HCT116 (cell line): Measurements from ENCODE around the gene ROGDI. TPM values are rescaled to one million over a fixed set of nuclear protein-coding genes. Genes with fewer than 3 reads are reported as not detected.

ENCODE experiments used
- ATAC-seq: fragments of 200-7000 bp; cut with Tn5 transposase; 2 replicates; pipeline ENCODE4 v1.9.1; 2020; ENCODE audit warnings: mild to moderate bottlenecking, moderate library complexity
- BruUV-seq: library from RNA; stranded (reverse); fragments of 400-500 nt; replicated peaks from 2 replicates; lab custom pipeline; 2021; lab: Mats Ljungman, UMichigan
- CTCF ChIA-PET: fragments of 300-600 bp; sonication (Branson Sonifier 250); formaldehyde crosslinking; loops from one replicate; lab custom pipeline; 2021; ENCODE audit warnings: antibody characterized with exemption; lab: Charles Lee
- POLR2A ChIA-PET: fragments of 300-600, 350-600 bp; sonication (Branson Sonifier 250); formaldehyde crosslinking; loops from one replicate; lab custom pipeline; 2021; ENCODE audit warnings: antibody characterized with exemption; lab: Charles Lee
- RAD21 ChIA-PET, 2 experiments: fragments of 300-600 bp; sonication (Branson Sonifier 250); formaldehyde crosslinking; loops; one replicate each; lab custom pipeline; 2023; ENCODE audit warnings: low total read pairs in 2 of 2; ENCODE audit not compliant: uncharacterized antibody in 2 of 2, unreplicated experiment in 2 of 2, low non-redundant PET in 1 of 2; lab: Charles Lee
- DNase-seq: peaks from one replicate; pipeline ENCODE4 v3.0.0-alpha.2; 2010; ENCODE audit warnings: low read depth, low spot score
- H2AFZ ChIP-seq: fragments of 200-600 bp; shearing (Covaris generic), sonication (generic); 2 replicates; pipeline ENCODE4 v1.6.1; 2017; ENCODE audit warnings: low read depth, mixed run types, mixed read lengths, antibody characterized with exemption, low read length; ENCODE audit not compliant: poor library complexity, severe bottlenecking
- H3K27ac ChIP-seq: 2 replicates; pipeline ENCODE4 v1.5.1; 2012; ENCODE audit warnings: low read depth, low read length
- H3K27me3 ChIP-seq: fragments of 200-600 bp; sonication (generic); 2 replicates; pipeline ENCODE4 v1.6.1; 2016; ENCODE audit warnings: mixed run types, low read length, mixed read lengths; ENCODE audit not compliant: insufficient read depth
- H3K36me3 ChIP-seq, 2 experiments: fragments of 200-500 bp in 1 of 2; fragments of 200-600 bp in 1 of 2; sonication (Bioruptor generic) in 1 of 2; sonication (generic) in 1 of 2; 2 replicates each; pipeline versions ENCODE4 v1.5.1 to v1.6.1; 2014 to 2016; ENCODE audit warnings: low read length in 2 of 2, inconsistent platforms in 1 of 2, mixed read lengths in 1 of 2, mixed run types in 1 of 2; ENCODE audit not compliant: insufficient read depth in 2 of 2, control insufficient read depth in 1 of 2
- H3K4me1 ChIP-seq, 2 experiments: fragments of 200-600 bp in 1 of 2; sonication (generic) in 1 of 2; 2 replicates each; pipeline versions ENCODE4 v1.5.1 to v1.6.1; 2012 to 2017; ENCODE audit warnings: low read length in 2 of 2, inconsistent platforms in 1 of 2, mild to moderate bottlenecking in 1 of 2, mixed read lengths in 1 of 2, mixed run types in 1 of 2, moderate library complexity in 1 of 2; ENCODE audit not compliant: insufficient read depth in 2 of 2, control insufficient read depth in 1 of 2
- H3K4me2 ChIP-seq: fragments of 200-600 bp; sonication (generic); 2 replicates; pipeline ENCODE4 v1.6.1; 2017; ENCODE audit warnings: mixed run types, low read length, mixed read lengths
- H3K4me3 ChIP-seq, 2 experiments: fragments of 200-600 bp in 1 of 2; sonication (generic) in 1 of 2; replicated peaks in 1 of 2; 2 replicates each; pipeline ENCODE4 v1.5.1; 2011 to 2016; ENCODE audit warnings: low read length in 2 of 2, control low read depth in 1 of 2, low read depth in 1 of 2, mild to moderate bottlenecking in 1 of 2, mixed read lengths in 1 of 2, mixed run types in 1 of 2
- H3K79me2 ChIP-seq: fragments of 200-600 bp; sonication (generic); 2 replicates; pipeline ENCODE4 v1.6.1; 2017; ENCODE audit warnings: mild to moderate bottlenecking, mixed run types, low read length, moderate library complexity, mixed read lengths; ENCODE audit not compliant: insufficient read depth
- H3K9ac ChIP-seq: fragments of 200-600 bp; sonication (generic); 2 replicates; pipeline ENCODE4 v1.6.1; 2016; ENCODE audit warnings: low read length, mixed read lengths
- H3K9me2 ChIP-seq: fragments of 200-600 bp; sonication (generic), shearing (Covaris generic); 2 replicates; pipeline ENCODE4 v1.6.1; 2017; ENCODE audit warnings: mixed run types, mild to moderate bottlenecking, moderate library complexity; ENCODE audit not compliant: insufficient read depth
- H3K9me3 ChIP-seq, 2 experiments: fragments of 200-500 bp in 1 of 2; fragments of 200-600 bp in 1 of 2; sonication (Bioruptor generic) in 1 of 2; sonication (generic) in 1 of 2; 2 replicates each; pipeline ENCODE4 v1.6.1; 2014 to 2017; ENCODE audit warnings: low read length in 2 of 2, mixed read lengths in 2 of 2, inconsistent platforms in 1 of 2, low read depth in 1 of 2, mild to moderate bottlenecking in 1 of 2, mixed run types in 1 of 2, moderate library complexity in 1 of 2; ENCODE audit not compliant: control insufficient read depth in 1 of 2, insufficient read depth in 1 of 2
- H4K20me1 ChIP-seq: fragments of 200-600 bp; sonication (generic), shearing (Covaris generic); 2 replicates; pipeline ENCODE4 v1.6.1; 2017; ENCODE audit warnings: mixed run types, mild to moderate bottlenecking, moderate library complexity; ENCODE audit not compliant: insufficient read depth
- ATF3 ChIP-seq: IDR thresholded peaks from 2 replicates; pipeline ENCODE4 v1.6.1; 2012
- EGR1 ChIP-seq: IDR thresholded peaks from 2 replicates; pipeline ENCODE4 v1.6.1; 2012; ENCODE audit warnings: low read depth
- ELF1 ChIP-seq: IDR thresholded peaks from 2 replicates; pipeline ENCODE4 v1.6.1; 2012; ENCODE audit warnings: low read depth, borderline replicate concordance
- EZH2 ChIP-seq: fragments of 200-600 bp; sonication (generic); IDR thresholded peaks from 2 replicates; pipeline ENCODE4 v1.6.1; 2017; ENCODE audit warnings: antibody characterized with exemption, mixed run types
- FOSL1 ChIP-seq: IDR thresholded peaks from 2 replicates; pipeline ENCODE4 v1.6.1; 2012; ENCODE audit warnings: low read depth
- POLR2A ChIP-seq: IDR thresholded peaks from 2 replicates; pipeline ENCODE4 v1.7.0; 2011; ENCODE audit warnings: borderline replicate concordance; ENCODE audit not compliant: insufficient read depth, insufficient read length; ENCODE audit errors: extremely low read depth
- RAD21 ChIP-seq: IDR thresholded peaks from 2 replicates; pipeline ENCODE4 v1.6.1; 2012; ENCODE audit warnings: low read depth, mild to moderate bottlenecking
- SIN3A ChIP-seq: IDR thresholded peaks from 2 replicates; pipeline ENCODE4 v1.6.1; 2012; ENCODE audit warnings: low read depth
- SP1 ChIP-seq: IDR thresholded peaks from 2 replicates; pipeline ENCODE4 v1.6.1; 2012; ENCODE audit warnings: low read depth
- TCF7L2 ChIP-seq: IDR thresholded peaks from 2 replicates; pipeline ENCODE4 v1.7.0; 2011; ENCODE audit warnings: borderline replicate concordance, inconsistent platforms; ENCODE audit not compliant: insufficient read depth, insufficient read length; ENCODE audit errors: extremely low read depth
- YY1 ChIP-seq: IDR thresholded peaks from 2 replicates; pipeline ENCODE4 v1.6.1; 2011; ENCODE audit warnings: low read length, low read depth, moderate library complexity, mild to moderate bottlenecking; ENCODE audit not compliant: insufficient replicate concordance; ENCODE audit errors: extremely low read depth
- ZBTB33 ChIP-seq: IDR thresholded peaks from 2 replicates; pipeline ENCODE4 v1.6.1; 2011; ENCODE audit warnings: mild to moderate bottlenecking, low read length, moderate library complexity; ENCODE audit not compliant: insufficient replicate concordance; ENCODE audit errors: extremely low read depth
- ZNF274 ChIP-seq: fragments of 200-500 bp; sonication (Bioruptor generic); IDR thresholded peaks from 2 replicates; pipeline ENCODE4 v1.6.1; 2014; ENCODE audit warnings: mild to moderate bottlenecking, low read depth, low read length, inconsistent platforms
- intact Hi-C: fragments of 100-400 bp; cut with micrococcal nuclease; formaldehyde crosslinking; loops from 2 replicates; pipeline ENCODE4 v1.10.0; 2022
- total RNA-seq: library from RNA; stranded (reverse); gene quantifications from one replicate; pipeline ENCODE4 v1.2.1, GENCODE V29; 2021; ENCODE audit not compliant: unreplicated experiment
- TF ChIP-seq, protein P1 (sequence below), 3 experiments: fragments of 200-600 bp in 1 of 3; sonication (generic) in 1 of 3; IDR thresholded peaks in 2 of 3; conservative IDR thresholded peaks in 1 of 3; 2 replicates each; pipeline ENCODE4 v1.5.1; 2012 to 2017; ENCODE audit warnings: low read depth in 2 of 3, low read length in 2 of 3, antibody characterized with exemption in 1 of 3, borderline replicate concordance in 1 of 3, control low read depth in 1 of 3, mild to moderate bottlenecking in 1 of 3, mixed read lengths in 1 of 3, mixed run types in 1 of 3, moderate library complexity in 1 of 3; ENCODE audit not compliant: insufficient read depth in 1 of 3
- TF ChIP-seq, protein P2 (sequence below): IDR thresholded peaks from 2 replicates; pipeline ENCODE4 v1.6.1; 2012; ENCODE audit warnings: low read depth

ROGDI gene
- total RNA-seq, 1 experiment from 2014 or later = 20.1 TPM

GRCh38 chr16:4772351-4772750 lies 30.1 kb downstream of the ROGDI start:
- CTCF ChIA-PET = no interaction called here
- no peak overlapping the region for H3K9ac ChIP-seq
- DNase-seq (no peak), ATAC-seq (no peak)
- H2AFZ ChIP-seq = no peak overlapping the region
- no TSS peak for BruUV-seq
- no peak overlapping the region for H3K27ac ChIP-seq
- POLR2A ChIA-PET = no interaction called here
- intact Hi-C loops = no loop called here
- RAD21 ChIA-PET = no interaction called here
- no peaks in the 10 kb centered on the region for H3K9me3 ChIP-seq
- H3K79me2 ChIP-seq = no peaks in the 10 kb centered on the region
- no peaks in the 10 kb centered on the region for H4K20me1 ChIP-seq
- no peak overlapping the region for H3K4me3 ChIP-seq
- H3K4me2 ChIP-seq = no peak overlapping the region
- H3K36me3 ChIP-seq = no peaks in the 10 kb centered on the region
- no peak for TF ChIP-seq RAD21
- TF ChIP-seq ZNF274 = no peak
- no peak for TF ChIP-seq FOSL1
- TF ChIP-seq, protein P1, sequence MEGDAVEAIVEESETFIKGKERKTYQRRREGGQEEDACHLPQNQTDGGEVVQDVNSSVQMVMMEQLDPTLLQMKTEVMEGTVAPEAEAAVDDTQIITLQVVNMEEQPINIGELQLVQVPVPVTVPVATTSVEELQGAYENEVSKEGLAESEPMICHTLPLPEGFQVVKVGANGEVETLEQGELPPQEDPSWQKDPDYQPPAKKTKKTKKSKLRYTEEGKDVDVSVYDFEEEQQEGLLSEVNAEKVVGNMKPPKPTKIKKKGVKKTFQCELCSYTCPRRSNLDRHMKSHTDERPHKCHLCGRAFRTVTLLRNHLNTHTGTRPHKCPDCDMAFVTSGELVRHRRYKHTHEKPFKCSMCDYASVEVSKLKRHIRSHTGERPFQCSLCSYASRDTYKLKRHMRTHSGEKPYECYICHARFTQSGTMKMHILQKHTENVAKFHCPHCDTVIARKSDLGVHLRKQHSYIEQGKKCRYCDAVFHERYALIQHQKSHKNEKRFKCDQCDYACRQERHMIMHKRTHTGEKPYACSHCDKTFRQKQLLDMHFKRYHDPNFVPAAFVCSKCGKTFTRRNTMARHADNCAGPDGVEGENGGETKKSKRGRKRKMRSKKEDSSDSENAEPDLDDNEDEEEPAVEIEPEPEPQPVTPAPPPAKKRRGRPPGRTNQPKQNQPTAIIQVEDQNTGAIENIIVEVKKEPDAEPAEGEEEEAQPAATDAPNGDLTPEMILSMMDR (IDR thresholded peaks at IDR 0.05 in 2 of 3, conservative IDR thresholded peaks at IDR 0.05 in 1 of 3; ENCODE audit: borderline replicate concordance in 1 of 3, insufficient read depth in 1 of 3, low read depth in 2 of 3, low read length in 2 of 3) = no peak
- TF ChIP-seq EZH2 = no peak
- TF ChIP-seq ATF3 = no peak
- no peak for TF ChIP-seq ZBTB33
- TF ChIP-seq, protein P2, sequence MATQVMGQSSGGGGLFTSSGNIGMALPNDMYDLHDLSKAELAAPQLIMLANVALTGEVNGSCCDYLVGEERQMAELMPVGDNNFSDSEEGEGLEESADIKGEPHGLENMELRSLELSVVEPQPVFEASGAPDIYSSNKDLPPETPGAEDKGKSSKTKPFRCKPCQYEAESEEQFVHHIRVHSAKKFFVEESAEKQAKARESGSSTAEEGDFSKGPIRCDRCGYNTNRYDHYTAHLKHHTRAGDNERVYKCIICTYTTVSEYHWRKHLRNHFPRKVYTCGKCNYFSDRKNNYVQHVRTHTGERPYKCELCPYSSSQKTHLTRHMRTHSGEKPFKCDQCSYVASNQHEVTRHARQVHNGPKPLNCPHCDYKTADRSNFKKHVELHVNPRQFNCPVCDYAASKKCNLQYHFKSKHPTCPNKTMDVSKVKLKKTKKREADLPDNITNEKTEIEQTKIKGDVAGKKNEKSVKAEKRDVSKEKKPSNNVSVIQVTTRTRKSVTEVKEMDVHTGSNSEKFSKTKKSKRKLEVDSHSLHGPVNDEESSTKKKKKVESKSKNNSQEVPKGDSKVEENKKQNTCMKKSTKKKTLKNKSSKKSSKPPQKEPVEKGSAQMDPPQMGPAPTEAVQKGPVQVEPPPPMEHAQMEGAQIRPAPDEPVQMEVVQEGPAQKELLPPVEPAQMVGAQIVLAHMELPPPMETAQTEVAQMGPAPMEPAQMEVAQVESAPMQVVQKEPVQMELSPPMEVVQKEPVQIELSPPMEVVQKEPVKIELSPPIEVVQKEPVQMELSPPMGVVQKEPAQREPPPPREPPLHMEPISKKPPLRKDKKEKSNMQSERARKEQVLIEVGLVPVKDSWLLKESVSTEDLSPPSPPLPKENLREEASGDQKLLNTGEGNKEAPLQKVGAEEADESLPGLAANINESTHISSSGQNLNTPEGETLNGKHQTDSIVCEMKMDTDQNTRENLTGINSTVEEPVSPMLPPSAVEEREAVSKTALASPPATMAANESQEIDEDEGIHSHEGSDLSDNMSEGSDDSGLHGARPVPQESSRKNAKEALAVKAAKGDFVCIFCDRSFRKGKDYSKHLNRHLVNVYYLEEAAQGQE = no peak
- TF ChIP-seq SP1 = no peak
- no peak for TF ChIP-seq EGR1
- no peak for TF ChIP-seq ELF1
- TF ChIP-seq SIN3A = no peak
- no peak for TF ChIP-seq TCF7L2
- no peak for TF ChIP-seq YY1
- TF ChIP-seq POLR2A = no peak
- H3K27me3 ChIP-seq = no peaks in the 10 kb centered on the region
- peaks cover 6 to 16% of the 10 kb centered on the region in 2 experiments; a peak in 3 of 4 replicates for H3K4me1 ChIP-seq
- H3K9me2 ChIP-seq = no peaks in the 10 kb centered on the region
